Stimulated activated CD4-positive, alpha-beta T cell treated with anti-CD3 and anti-CD28 coated beads, Interleukin-4, amount 100 ng/mL, for 48 hours (primary cell): ENCODE measurements around the gene COL2A1.

Experiments used
- DNase-seq, 2 donors: peaks; one replicate each; pipeline ENCODE4 v3.0.0-alpha.2; 2020; ENCODE audit warnings: low read depth in 2 of 2

The COL2A1 gene

GRCh38 chr12:47990351-47991105 is 13.7 kb downstream of the COL2A1 start:
- peak; percentile 6 to 30 for DNase-seq

- DNase-seq, result no peak
Measured at GRCh38 chr12:47989666-47990065, 14.6 kb downstream of the COL2A1 start.

- DNase-seq, result no peak
Measured at GRCh38 chr12:47989023-47989417, 15.3 kb downstream of the COL2A1 start.

GRCh38 chr12:47988073-47989022 is 15.9 kb downstream of the COL2A1 start:
- DNase-seq, result no peak

- no peak for DNase-seq
Measured at GRCh38 chr12:47987411-47988072, 16.7 kb downstream of the COL2A1 start.

- DNase-seq, result no peak
Measured at GRCh38 chr12:47986832-47987231, 17.4 kb downstream of the COL2A1 start.

DNA sequence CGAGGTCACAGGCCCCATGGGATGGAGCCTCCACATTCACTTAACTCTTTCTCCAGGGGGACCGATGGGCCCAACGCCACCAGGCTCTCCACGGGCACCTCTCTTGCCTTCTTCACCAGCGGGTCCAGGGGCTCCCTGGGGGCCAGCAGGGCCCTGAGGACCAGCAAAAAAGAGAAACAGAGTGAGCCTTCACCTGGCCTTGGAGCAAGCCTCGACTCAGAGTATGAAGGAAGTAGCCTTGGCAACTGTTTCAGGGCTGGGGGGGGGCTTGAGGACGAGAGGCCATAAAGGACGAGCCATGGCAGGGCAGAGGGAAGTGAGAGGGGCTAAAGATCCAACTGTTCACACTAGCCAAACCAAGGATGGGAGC is 18.0 kb downstream of the COL2A1 start:
- DNase-seq, result no peak

DNA sequence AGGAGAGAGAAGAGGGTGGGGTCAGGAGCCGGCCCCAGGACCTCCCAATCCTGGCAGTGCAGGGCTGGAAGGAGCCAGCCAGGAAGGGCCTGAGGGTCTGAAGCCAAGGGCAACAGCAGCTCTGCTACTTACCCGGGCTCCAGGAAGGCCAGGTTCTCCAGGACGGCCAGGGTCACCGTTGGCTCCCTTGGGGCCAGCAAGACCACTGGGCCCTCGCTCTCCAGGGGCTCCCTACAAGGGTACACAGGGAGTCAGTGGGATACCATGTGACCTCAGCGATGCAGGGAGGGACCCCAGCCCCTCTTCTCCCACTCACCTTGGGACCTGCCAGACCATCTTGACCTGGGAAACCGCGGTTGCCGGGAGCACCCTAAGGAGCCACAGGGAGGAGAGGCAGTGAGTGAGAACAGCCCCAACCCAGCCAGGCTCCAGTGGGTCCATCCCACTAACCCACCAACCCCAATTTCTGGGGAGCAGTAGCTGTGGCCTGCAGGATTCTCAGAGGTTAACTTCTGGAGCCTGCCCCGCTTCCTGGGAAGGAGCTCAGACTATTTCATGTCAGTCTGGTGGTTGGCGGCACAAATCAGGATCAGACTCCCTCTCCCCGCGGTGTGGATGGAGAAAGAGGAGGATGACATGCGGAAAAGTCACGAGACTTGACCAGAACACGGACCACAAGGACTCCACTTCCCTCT is 18.5 kb downstream of the COL2A1 start:
- no peak for DNase-seq

GRCh38 chr12:47984331-47984801 is 19.9 kb downstream of the COL2A1 start:
- no peak for DNase-seq

DNA sequence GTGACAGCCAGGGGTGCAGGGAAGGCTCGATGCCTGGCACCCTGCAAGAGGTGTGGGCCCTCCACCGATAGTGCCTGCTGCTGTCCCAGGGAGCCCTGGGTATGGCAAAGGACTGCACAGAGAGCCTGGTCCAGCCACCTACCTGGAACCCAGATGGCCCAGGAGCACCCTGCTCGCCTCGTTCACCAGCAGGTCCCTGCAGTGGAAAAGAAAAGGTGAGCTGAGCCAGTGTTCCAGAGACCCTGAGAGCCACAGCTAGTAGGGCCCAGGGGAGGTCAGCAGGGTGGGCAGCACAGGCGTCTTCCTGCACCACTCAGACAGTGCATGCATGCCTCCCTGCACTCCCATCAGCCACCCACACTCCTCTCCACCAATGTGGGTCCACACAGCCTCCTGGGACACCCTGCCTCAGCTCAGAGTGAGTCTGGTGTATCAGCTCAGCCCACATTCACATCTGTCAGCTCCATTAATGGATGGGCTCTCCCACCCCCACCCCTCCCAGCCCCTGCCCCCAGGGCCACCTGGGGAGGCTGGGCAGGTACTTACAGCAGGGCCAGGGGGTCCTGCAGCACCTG is 20.6 kb downstream of the COL2A1 start:
- DNase-seq, result no peak

DNA sequence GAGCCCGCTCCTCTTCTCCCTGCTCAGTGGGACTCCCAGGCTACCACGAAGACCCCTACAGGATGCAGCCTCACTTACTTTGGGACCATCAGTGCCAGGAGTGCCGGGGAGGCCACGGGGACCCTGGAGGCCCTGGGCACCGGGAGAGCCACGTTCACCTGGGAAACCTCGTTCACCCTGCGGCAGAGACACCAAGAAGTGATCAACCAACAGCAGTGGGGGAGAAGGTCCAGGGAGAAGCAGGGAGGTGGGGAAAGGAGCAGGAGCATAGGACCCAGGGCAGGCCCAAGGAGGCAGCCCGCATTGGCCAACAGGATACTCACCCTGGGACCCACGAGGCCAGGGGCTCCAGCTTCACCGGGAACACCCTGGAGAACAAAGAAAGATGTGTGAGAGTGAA is 21.5 kb downstream of the COL2A1 start:
- no peak for DNase-seq

GRCh38 chr12:47982311-47982710 is 22.0 kb downstream of the COL2A1 start:
- DNase-seq, result no peak

DNA sequence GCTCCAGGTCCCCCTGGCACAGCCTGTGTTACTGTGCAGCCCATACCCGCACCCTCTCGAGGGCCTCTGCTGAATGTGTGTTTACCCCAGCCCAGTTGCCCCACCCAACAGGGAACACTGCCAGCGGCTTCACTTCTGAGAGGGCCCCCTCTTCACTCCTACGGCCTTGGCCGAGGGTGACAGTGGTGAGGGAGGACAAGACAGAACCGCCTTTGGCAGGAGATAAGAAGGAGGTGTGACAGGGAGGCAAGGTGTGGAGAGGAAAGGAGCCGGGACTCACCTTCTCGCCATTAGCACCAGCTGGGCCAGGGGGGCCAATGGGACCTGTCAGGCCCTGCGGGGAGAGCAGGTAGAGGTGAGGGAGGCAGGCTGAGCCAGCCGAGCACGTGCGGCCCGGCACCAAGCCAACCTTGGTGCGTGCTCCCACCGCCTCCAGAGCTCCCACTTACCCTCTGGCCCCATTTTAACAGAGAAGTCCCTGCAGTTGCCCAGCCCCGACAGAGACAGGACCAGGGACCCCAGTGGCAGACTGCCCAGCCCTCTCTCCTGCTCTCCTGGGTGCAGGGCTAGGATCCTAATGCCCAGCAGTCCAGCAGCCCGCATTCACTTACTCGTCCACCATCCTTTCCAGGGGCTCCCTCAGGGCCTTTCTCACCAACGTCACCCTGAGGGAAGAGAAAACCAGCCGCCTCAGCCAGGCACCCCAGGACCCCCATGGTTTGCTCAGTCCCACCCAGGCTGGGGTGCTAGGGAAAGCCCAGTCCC is 22.6 kb downstream of the COL2A1 start:
- no peak for DNase-seq

- no peak for DNase-seq
Measured at GRCh38 chr12:47980779-47981495, 23.3 kb downstream of the COL2A1 start.

DNA sequence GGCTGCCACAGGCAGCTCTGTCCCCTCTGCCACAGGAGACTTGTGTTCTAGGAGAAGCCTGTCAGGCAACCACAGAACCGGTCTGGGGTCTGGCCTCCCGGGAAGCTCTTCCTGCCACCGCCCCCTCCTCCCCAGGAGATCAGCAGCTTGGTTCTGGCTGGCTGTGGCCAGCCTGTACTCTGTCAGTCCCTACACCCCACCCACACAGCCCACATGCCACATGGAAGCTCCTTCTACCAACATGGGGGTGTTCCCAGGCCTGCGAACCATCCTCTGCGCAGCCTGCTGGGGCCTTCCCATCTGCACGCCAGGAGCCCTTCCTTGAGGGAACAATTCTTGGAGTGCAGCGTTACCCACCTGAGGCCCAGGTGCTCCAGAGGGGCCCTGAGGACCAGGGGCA is 24.1 kb downstream of the COL2A1 start:
- DNase-seq, result no peak

DNA sequence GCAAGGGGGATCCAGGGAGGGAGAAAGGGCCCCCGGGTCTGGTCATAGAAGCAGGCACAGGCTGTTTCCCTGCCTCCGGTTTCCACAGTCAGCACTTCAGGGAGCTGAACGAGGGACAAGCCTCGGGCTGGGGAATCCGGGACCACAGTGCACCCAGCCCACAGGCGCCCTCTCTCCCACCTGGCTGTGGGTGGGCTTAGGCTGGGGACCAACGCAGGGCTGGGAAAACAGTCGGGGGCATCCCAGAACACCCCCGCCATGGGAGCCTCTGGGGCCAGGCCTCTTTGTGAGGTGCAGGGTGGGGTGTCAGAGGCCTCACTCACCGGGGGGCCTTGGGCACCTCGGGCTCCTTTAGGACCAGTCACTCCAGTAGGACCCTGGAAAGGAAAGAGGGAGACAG is 24.6 kb downstream of the COL2A1 start:
- DNase-seq, result no peak

- no peak for DNase-seq
Measured at GRCh38 chr12:47979166-47979565, 25.1 kb downstream of the COL2A1 start.

DNA sequence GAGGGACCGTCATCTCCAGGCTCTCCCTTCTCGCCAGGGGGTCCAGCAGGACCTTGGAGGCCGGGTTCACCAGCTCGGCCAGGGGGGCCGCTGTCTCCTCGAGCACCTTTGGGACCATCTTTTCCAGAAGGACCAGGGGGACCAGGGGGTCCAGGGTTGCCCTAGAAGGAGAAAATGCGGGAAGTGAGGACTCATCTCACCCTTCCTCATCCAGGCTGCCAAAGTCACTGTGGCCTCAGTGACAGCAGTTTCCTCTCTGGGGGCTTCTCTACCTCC is 25.7 kb downstream of the COL2A1 start:
- no peak for DNase-seq

DNA sequence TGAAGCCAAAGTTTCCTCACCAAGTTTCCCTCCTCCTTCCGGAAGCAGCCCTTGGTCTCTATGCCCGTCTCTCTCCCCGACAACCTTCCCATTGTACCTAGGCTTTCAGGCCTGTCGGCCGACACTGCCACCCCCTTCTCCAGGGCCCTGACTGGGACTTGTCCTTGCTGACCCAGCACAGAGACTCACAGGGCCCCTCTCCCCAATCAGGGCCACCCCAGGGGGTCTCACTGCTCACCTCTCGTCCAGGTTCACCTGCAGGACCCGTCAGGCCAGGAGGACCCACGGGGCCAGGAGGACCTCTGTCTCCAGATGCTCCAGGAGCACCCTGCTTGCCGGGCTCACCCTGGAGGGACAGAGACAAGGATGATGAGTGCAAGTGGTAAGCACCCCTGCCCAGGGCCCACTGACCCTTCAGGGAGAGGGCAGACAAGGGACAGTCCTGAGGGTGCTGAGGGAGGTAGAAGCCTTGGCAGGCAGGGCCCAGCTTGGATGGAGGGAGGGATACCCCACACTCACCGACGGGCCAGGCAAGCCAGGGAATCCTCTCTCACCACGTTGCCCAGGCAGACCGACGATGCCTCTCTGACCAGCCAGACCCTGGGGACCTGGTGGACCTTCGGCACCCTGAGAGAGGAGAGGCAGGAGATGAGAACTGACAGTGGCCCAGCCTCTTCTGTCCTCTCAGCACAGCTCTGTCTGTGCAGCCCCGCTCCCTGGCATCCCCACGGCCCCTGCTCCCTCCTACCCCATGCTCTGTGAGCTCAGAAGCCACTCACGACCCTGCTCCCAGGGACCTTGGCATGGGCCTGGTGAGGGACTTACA is 26.3 kb downstream of the COL2A1 start:
- DNase-seq, result no peak
